KOPT-K1 (cell line): Measurements from ENCODE around the gene ARHGAP45.

Experiments
- H3K27ac ChIP-seq: fragments of 200-600 bp; sonication (generic); 2 replicates; pipeline ENCODE4 v1.5.1; 2016; ENCODE audit warnings: antibody characterized with exemption, mild to moderate bottlenecking, low read depth, low read length; ENCODE audit not compliant: poor library complexity, severe bottlenecking
- H3K36me3 ChIP-seq: fragments of 200-600 bp; sonication (generic); 2 replicates; pipeline ENCODE4 v1.5.1; 2017; ENCODE audit warnings: antibody characterized with exemption, mild to moderate bottlenecking, low read length, moderate library complexity; ENCODE audit not compliant: insufficient read depth
- H3K9me3 ChIP-seq: fragments of 200-600 bp; sonication (generic); 2 replicates; pipeline ENCODE4 v1.5.1; 2017; ENCODE audit warnings: antibody characterized with exemption, low read length, mild to moderate bottlenecking; ENCODE audit not compliant: insufficient read depth, poor library complexity, severe bottlenecking

The ARHGAP45 gene

DNA sequence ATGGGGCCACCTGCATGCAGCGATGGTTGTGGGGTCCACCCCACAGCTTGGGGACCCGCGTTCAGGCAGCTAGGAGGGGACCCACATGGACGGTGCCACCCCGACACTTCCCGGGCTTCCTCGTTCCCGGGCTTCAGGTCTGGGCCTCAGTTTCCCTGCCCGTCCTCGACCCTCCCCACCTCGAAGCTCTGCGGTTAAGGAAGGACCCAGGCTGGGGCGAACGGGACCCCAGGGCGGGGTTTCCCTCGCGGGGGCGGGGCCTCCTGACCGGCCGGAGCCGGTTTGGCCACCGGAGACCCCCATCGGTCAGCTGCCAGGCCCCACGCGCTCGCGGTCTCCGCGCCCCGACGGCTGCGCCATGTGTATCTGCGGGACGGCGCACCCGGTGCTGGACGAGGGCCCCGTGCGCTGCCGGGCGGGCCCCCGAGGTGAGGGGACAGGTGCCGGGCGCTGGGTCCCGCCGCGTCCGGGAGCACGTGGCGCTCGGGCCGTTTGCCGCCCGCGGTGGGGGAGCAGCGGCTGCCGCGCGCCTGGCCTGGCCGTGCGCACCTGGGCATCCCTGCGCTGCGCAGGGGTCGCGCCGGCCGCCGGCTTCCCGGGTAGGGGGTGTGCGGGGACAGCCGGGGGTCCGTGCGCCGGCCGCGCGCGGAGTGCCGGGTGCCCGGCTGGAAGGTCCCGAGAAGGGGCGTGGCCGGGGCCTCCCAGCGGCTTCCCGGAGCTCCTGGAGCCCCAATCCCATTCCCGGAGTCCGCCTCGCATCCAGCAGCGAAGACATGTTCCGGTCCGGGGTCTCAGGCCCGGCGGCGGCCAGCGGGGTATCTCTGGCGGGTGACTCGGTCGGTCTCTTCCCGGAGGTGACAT is 4.2 kb downstream of the ARHGAP45 start:
- H3K27ac ChIP-seq = no peak overlapping the region
- peaks cover 70% of the 10 kb centered on the region for H3K36me3 ChIP-seq
- H3K9me3 ChIP-seq = no peaks in the 10 kb centered on the region

DNA sequence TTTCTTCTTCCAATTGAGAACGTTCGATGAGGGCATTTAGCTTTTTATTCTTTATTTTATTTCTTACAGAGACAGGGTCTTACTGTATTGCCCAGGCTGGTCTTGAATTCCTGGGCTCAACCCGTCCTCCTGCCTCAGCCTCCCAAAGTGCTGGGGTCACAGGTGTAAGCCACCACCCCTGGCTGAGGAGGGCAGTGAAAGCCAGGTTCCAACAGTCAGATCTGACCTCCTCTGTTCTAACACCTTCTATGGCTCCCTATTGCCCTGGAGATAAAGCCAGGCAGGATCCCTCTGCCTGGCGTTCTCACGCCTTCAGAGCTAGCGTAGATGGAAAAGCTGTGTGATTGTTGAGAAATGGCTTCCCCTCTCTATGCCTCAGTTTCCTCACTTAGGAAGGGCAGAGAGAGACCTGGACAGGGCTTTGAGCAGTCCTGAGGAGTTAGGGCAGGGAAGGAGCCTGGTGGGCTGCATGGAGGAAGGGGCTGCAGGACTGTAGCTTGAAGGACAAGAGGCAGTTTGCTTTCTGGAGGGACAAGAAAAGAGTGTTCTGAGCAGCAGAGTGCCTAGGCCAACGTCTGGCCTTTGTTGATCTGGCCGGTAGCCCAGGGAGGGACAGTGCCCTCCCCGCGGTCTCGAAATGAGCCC is 5.5 kb downstream of the ARHGAP45 start:
- Histone ChIP-seq H3K36me3 (peaks cover 73% of the 10 kb centered on the region), H3K9me3 (no peaks in the 10 kb centered on the region), H3K27ac (no peak overlapping the region)

DNA sequence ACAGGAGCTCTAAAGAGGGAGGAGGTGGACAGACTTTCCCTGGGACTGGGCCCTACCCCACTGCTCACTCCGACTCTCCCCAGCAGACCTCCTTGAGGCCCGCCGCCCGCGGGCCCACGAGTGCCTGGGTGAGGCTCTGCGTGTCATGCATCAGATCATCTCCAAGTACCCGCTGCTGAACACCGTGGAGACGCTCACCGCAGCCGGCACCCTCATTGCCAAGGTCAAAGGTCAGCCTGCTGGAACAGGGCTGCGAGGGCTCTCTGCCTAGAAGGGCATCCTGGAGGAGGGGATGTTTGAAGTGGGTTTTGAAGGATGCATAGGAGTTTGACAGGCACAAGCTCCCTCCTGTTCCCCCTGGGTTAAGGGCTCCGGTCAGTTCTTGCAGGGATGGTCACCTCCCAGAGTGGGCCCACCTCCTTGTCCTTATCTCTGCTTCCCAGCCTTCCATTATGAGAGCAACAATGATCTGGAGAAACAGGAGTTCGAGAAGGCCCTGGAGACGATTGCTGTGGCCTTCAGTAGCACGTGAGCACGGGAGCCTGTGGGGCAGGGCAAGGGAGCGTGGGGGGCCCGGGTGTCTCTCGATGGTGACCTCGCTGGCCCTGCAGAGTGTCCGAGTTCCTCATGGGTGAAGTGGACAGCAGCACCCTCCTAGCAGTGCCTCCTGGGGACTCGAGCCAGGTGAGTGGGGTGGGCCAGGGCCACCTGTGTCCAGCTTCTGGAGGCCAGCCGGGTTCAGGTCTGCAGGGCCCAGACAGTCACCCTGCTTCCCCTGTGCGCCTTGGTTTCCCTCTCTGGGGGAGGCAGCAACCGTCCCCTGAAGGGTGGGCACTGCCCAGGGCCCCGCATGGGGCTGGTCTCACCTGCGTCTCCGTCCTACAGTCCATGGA is 6.3 kb downstream of the ARHGAP45 start:
- Histone ChIP-seq H3K27ac (no peak overlapping the region), H3K9me3 (no peaks in the 10 kb centered on the region), H3K36me3 (peaks cover 80% of the 10 kb centered on the region)

DNA sequence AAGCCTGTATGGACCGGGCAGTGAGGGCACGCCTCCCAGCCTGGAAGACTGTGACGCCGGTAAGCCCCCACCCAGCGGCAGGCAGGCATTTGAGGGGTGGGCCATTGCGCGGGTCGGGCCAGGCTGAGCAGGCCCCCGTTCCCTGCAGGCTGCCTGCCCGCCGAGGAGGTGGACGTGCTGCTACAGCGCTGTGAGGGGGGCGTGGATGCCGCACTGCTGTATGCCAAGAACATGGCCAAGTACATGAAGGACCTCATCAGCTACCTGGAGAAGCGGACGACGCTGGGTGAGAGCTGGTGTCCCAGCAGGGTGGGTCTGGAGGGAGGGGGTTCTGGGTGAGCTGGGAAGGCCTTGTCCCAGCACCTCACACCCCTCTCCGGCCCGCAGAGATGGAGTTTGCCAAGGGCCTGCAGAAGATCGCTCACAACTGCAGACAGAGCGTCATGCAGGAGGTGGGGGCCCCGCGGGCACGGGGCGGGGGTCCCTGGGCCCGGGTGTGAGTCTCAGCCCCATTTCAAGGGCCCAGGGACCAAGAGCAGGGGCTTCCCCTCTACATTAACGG is 7.1 kb downstream of the ARHGAP45 start:
- H3K9me3 ChIP-seq = no peaks in the 10 kb centered on the region
- peaks cover 80% of the 10 kb centered on the region for H3K36me3 ChIP-seq
- peak overlapping the region; percentile 60 for H3K27ac ChIP-seq

DNA sequence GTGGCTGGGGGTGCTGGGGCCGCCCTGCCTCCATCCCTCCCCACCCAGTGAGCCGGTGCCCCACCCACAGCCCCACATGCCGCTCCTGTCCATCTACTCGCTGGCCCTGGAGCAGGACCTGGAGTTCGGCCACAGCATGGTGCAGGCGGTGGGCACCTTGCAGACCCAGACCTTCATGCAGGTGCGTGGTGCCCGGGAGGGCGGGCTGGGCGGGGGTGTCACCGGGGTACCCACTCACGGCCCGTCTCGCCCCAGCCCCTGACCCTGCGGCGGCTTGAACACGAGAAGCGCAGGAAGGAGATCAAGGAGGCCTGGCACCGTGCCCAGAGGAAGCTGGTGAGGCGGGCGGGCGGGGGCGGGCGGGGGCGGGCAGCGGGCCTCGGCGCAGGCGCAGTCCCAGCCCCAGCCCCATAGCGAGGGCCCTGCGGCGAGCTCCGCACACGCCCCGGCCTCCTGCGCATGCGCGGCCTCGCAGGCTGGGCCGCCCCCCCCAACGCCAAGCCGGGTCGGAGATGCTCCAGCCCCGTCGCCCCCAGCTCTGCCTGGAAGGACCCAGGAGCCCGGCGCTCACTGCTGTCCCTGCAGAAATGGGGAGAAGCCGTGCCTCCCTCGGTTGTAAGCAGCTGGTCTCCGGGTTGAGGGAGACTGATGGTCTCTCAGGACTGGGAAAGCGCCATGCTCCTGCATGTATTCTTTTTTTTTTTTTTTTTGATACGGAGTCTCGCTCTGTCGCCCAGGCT is 7.7 kb downstream of the ARHGAP45 start:
- Histone ChIP-seq H3K9me3 (no peaks in the 10 kb centered on the region), H3K36me3 (peaks cover 82% of the 10 kb centered on the region), H3K27ac (peak overlapping the region; percentile 67)

DNA sequence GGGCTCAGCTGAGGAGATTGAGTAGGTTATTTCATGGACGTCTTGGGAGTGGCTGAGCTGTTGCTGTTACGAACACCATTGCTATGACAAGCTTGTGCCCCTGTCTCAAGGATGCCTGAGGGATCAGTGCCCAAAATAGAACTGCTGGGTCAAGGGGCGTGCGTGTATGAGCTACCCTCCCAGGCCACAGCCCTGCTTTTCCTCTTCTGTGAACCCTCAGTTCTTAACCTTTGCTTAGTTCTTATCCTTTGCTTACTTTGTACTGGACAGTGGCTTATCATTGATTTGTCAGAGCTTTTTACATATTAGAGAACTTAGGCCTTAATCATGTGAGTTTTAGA is 9.0 kb downstream of the ARHGAP45 start:
- Histone ChIP-seq H3K36me3 (peaks cover 82% of the 10 kb centered on the region), H3K27ac (peak overlapping the region; percentile 67), H3K9me3 (no peaks in the 10 kb centered on the region)

DNA sequence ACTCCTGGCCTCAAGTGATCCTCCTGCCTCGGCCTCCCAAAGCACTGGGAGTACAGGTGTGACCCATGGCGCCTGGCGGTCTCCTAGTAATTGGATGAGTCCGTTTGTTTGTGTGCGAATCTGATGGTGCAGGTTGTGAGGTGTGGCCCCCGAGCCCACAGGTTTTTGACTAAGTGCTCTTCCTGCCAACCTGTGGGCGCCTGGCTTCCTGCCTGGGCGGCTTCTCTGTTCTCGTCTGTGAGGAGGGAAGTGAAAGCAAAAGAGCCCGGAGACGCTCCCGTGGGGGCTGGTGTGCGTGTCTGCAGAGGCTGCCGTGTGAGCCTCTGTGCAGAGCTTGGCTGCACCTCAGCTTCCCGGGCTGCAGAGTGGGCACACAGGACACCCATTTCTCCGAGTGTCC is 10.0 kb downstream of the ARHGAP45 start:
- Histone ChIP-seq H3K9me3 (no peaks in the 10 kb centered on the region), H3K27ac (peak overlapping the region; percentile 67), H3K36me3 (peaks cover 84% of the 10 kb centered on the region)

DNA sequence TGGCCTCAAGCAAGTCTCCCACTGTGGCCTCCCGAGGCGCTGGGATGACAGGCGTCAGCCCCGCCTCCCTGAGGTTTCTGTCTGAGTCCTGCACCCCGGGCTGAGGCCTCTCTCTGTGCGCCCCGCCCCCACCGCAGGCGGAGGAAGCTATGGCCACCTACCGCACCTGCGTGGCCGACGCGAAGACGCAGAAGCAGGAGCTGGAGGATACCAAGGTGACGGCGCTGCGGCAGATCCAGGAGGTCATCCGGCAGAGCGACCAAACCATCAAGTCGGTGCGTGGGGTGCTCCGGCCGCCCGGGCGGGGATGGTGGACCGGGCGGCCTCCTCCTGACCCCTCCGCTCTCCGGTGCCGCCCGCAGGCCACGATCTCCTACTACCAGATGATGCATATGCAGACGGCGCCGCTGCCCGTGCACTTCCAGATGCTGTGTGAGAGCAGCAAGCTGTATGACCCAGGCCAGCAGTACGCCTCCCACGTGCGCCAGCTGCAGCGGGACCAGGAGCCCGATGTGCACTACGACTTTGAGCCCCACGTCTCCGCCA is 12.7 kb downstream of the ARHGAP45 start:
- Histone ChIP-seq H3K27ac (no peak overlapping the region), H3K36me3 (peaks cover 85% of the 10 kb centered on the region), H3K9me3 (no peaks in the 10 kb centered on the region)

DNA sequence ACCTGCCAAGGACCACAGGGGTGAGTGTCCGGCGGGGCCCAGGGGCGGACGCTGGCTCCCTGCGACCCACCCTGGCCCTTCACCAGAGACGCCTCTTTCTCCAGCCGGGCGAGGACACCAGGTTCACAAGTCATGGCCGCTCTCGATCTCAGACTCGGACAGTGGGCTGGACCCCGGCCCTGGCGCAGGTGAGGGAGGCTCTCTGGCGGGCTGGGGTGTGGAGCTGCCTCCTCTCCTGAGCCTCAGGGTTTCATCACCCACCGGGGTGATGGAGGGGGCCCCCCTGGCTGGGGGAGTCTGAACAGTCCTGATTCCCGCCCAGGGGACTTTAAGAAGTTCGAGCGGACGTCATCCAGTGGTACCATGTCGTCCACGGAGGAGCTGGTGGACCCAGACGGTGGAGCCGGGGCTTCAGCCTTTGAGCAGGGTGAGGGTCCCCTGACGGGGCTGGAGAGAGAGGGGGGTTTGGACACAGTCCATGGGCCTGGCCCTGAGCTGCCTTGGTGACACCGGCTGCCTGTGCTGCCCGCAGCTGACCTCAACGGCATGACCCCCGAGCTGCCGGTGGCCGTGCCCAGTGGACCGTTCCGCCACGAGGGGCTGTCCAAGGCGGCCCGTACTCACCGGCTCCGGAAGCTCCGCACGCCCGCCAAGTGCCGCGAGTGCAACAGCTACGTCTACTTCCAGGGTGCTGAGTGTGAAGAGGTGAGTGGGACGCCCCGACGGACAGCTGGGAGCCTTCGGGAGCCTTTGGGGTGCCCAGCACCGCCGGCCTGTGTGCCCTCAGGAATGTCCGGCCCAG is 13.6 kb downstream of the ARHGAP45 start:
- H3K36me3 ChIP-seq = peaks cover 87% of the 10 kb centered on the region
- no peak overlapping the region for H3K27ac ChIP-seq
- no peaks in the 10 kb centered on the region for H3K9me3 ChIP-seq

DNA sequence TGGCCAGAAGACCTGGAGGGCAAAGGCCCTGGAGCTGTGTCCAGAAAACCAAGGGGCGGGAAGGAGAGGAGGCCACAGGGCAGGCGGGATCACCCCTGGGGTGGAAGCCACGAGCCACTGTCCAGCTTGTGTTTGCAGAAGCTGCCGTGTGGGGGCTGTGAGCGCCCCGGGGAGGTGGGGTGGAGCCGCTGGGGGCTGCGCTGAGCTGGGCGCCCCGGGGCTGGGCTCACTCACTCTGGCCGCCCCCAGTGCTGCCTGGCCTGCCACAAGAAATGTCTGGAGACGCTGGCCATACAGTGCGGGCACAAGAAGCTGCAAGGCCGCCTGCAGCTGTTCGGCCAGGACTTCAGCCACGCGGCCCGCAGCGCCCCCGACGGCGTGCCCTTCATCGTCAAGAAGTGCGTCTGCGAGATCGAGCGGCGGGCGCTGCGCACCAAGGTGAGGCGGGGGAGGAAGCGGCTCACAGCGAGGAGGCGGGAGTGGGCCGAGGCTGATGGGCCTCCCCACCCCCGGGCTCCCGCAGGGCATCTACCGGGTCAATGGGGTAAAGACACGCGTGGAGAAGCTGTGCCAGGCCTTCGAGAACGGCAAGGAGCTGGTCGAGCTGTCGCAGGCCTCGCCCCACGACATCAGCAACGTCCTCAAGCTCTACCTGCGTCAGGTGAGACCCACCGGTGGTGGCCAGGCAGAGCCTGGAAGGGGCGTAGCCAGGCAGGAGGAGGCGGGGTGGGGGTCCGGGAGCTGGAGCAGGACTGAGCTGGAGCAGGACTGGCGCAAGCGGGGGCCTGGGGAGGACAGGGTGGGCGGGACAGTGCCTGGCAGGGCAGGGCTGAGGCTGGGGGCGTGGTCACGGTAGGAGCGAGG is 14.6 kb downstream of the ARHGAP45 start:
- peaks cover 89% of the 10 kb centered on the region for H3K36me3 ChIP-seq
- H3K9me3 ChIP-seq = no peaks in the 10 kb centered on the region
- no peak overlapping the region for H3K27ac ChIP-seq

DNA sequence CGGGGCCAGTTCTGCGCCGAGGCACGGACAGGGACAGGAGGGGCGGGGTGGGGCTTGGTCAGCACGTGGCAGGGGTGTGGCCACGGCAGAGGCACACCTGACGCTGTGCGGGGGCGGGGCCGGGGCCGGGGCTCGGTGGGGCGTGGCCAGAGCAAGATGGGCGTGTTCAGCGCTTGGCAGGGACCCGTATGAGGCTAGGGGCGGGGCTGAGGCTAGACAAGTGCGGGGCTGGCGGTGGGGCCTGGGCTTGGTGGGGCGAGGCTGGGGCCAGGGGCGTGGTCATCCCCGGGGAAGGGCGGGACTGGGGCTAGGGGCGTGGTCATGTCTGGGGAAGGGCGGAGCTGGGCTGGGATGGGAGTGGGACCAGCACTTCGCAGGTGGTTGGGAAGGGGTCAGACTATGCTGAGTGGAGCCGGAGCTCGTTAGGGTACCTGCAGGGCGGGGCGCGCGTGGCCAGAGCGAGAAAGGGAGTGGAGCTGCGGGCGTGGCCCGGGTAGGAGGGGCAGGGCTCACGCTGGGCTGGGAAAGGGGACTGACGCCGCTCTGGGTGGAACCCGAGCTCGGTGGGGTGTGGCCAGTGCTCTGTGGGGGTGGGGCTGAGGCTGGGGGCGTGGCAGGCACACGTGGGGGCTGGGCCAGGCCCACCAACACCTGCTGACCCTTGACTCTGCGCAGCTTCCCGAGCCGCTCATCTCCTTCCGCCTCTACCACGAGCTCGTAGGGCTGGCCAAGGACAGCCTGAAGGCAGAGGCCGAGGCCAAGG is 15.4 kb downstream of the ARHGAP45 start:
- H3K27ac ChIP-seq = no peak overlapping the region

More for the DNA sequence above, 15.4 kb downstream of the ARHGAP45 start:
- H3K36me3 ChIP-seq = peaks cover 97% of the 10 kb centered on the region
- no peaks in the 10 kb centered on the region for H3K9me3 ChIP-seq
